GM19193 (cell line): Measurements from ENCODE around the gene ZNF816.

ENCODE experiments used
- POLR2A ChIP-seq: IDR thresholded peaks from 4 replicates; pipeline ENCODE4 v1.6.1; 2011; ENCODE audit not compliant: insufficient read depth, insufficient read length; ENCODE audit errors: extremely low read depth

Gene ZNF816

DNA sequence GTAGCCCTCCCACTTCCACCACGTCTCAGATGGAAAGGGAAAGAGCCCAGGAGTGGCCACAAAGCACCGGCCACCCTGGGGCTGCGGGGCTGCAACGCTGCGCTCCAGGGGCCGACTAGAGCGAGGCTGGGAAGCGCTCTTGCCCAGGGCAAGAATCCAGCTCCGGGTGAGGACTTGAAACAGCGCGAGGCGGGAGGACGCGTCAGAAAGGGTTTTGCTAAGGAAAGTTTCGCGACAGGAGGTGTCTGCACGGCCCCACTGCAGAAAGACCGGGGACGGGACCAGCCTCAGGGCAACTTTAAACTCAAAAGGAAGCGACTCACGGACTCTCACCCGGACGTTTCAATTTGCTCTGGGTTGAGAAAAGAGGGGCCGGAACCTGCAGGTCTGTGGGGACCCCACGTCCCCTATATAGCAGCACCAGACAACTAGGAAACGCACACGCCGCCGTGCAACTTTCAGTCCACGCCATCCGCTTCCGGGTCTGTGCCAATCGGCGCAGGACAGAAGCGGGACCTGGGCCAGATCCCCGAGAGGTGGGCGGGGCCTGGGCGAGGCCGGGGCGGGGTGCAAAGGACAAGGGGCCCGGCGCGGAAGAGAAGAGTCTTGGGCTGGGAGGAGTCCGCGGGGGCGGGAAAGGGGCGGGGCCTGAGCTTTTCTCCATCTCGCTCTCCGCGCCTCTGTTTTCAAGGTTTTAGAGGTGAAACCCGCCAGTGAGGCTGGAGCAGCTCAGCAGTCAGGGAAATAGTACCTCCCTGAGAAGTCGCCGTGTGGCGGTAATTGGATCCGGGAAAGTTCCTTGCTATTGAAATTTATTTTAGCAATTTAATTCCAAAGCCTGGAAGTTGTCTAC, at the start of gene ZNF816:
Gene ZNF816 (minus strand): TSS at position 488 of the 853 bp plus-strand sequence. CDS start 6,792 bp downstream, outside the sequence.
- TF ChIP-seq POLR2A: peak; percentile 88

GRCh38 chr19:53012006-53012405, 49.3 kb upstream of the ZNF816 start:
- no peak for TF ChIP-seq POLR2A

DNA sequence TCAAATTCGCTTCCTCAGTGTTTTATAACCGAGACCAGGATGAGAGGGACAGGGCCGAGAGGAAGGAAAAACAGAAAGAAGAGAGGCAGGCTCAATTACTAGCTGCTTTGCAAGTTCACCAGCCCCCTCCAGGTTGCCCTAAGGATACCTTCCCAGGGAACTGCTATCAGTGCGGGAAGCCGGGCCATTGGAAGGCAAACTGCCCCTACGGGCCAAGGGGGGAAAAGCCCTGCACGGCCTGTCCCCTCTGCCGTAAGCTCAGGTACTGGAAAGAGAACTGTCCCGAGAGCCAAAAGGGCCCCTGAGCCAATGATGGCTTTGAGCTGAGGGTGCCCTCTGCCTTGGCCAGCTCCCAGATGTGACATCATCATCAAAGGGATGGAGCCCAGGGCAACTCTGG, 47.8 kb upstream of the ZNF816 start:
- no peak for TF ChIP-seq POLR2A

GRCh38 chr19:53008061-53008778, 45.5 kb upstream of the ZNF816 start:
- no peak for TF ChIP-seq POLR2A

DNA sequence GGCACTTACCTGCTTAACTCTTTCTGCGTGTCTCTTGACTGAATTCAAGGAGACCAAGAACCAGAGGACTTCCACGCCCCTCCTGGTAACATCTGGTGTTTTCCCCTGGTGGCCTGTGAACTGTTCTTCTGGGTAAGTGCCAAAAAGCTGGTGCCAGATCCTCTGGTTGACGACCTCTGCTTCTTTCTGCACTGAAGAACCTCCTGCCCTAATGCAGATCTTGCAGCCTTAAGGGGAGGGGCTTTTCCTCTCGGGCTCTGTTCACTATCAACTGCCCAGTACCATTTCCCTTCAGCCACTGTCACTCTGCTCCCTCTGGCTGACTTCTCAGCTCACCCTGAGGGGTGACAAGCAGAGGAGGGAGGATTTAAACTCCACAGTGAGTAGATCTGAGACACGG, 44.9 kb upstream of the ZNF816 start:
- no peak for TF ChIP-seq POLR2A

- TF ChIP-seq POLR2A: no peak
Observed at GRCh38 chr19:53007200-53007599, 44.5 kb upstream of the ZNF816 start.

DNA sequence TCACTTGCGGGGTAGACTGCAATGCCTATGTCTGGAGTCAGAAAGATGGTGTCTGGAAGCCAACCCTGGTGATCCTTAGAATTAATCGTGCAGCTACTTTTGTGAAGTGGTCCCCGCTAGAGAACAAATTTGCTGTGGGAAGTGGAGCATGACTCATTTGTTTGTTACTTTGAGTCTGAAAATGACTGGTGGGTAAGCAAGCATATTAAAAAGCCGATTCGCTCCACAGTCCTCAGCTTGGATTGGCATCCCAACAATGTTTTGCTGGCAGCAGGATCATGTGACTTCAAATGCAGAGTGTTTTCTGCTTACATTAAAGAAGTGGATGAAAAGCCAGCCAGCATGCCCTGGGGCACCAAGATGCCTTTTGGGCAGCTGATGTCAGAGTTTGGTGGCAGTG, 41.6 kb upstream of the ZNF816 start:
- no peak for TF ChIP-seq POLR2A

DNA sequence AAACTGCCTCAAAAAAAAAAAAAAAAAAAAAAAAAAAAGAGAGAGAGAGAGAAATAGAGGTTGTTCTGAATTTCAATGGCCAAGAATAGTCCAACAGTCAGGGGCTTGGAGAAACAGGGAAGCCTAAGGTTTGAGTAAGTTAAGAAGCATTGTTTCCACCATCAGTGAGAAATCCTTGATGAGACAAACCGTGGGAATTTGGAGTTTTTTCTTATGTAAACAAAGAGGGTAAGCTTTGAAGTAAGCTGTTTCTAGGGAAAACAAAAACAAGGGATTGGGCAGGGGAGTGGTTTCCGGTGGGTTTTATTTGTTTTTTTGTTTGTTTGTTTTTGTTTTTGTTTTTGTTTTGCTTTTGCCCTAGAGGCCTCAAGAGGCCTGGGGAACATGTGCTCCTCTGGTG, 39.8 kb upstream of the ZNF816 start:
- no peak for TF ChIP-seq POLR2A

DNA sequence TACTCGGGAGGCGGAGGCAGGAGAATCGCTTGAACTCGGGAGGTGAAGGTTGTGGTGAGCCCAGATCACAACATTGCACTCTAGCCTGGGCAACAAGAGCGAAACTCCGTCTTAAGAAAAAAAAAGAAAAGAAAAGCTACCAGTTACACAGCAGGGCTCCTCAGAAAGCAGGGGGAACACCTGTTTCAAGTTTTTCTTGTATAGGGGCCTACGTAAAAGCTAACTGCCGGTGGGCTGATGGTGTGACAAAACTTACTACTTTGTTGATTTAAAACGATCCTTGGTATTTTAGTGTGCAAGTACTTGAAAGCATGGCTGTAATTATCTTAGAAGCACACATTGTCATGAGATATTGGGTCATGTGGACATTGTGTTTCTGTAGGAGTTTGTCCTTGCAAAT, 35.3 kb upstream of the ZNF816 start:
- TF ChIP-seq POLR2A: no peak

DNA sequence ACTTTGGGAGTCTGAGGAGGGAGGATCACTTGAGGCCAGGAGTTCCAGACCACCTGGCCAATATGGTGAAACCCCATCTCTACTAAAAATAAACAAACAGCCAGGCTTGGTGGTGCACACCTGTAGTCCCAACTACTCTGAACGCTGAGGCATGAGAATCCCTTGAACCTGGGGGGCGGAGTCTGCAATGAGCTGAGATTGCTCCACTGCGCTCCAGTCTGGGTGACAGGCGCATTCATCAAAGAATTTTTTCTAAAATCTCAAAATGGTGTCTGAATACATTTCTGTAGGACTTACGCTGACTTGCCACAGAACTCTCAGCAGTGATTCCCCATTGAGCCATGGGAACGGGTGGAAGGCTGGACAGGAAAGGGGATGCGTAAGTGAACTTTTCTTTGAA, 33.0 kb upstream of the ZNF816 start:
- no peak for TF ChIP-seq POLR2A

DNA sequence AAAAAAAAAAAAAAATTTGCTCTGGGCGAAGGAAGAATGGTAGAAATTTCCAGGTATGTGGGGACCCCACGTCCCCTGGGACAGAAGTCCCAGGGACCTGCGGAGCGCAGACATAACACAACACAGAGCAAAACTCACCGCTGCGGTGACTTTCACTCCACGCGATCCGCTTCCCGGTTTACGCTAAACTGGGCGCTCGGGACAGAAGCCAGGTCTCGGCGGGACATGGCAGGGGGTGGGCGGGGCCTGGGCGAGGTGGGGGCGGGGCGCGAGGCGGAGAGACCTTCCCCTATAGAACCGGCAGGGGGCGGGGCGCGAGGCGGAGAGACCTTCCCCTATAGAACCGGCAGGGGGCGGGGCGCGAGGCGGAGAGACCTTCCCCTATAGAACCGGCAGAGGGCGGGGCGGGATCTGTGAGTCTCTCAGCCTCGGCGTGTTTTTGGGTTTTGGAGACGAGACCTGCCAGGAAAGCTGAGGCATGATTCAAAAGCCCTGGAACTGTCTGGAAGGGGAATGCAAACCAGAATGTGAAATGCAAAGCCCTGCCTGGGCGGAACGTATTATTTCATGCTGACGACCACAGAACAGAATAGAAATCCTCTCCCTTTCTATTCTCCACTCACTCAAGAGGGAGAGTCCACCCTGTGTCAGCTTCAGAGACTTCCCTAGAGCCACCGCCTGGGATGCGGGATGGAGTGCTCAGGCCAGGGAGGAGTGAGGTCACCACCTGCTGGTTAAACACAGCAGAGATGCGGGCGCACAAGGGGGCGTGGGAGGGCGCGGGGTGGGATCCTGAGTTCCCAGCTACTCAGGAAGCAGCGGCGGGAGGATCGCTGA, 30.9 kb upstream of the ZNF816 start:
- TF ChIP-seq POLR2A: no peak

- no peak for TF ChIP-seq POLR2A
Observed at GRCh38 chr19:52992109-52993004, 29.7 kb upstream of the ZNF816 start.

- no peak for TF ChIP-seq POLR2A
Observed at GRCh38 chr19:52991484-52991883, 28.8 kb upstream of the ZNF816 start.

- no peak for TF ChIP-seq POLR2A
Observed at GRCh38 chr19:52990759-52991418, 28.2 kb upstream of the ZNF816 start.

GRCh38 chr19:52988506-52988905, 25.8 kb upstream of the ZNF816 start:
- no peak for TF ChIP-seq POLR2A

DNA sequence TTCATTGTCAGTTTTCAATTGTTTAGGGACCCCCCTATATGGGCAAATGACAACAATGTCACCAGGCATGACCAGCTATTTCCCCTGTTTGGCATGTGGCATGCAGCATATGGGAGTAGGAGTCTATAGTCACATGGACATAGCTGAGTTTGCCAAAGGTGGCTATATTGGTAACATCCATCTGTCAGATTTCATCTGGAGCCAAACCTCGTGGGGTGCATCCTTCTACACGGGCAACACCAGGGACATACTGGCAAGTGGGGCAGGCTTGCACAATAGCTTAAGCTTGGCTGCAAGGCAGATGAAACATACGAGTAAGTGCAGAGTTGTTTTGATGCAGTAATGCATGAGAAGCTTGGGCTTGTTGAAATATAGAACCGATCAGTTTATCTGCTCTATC, 24.5 kb upstream of the ZNF816 start:
- TF ChIP-seq POLR2A: no peak
